HCT116 (cell line): Measurements from ENCODE around the gene GRIFIN. TPM values are rescaled to one million over a fixed set of nuclear protein-coding genes. Genes with fewer than 3 reads are reported as not detected.

Experiments
- ATAC-seq: fragments of 200-7000 bp; cut with Tn5 transposase; 2 replicates; pipeline ENCODE4 v1.9.1; 2020; ENCODE audit warnings: mild to moderate bottlenecking, moderate library complexity
- BruUV-seq: library from RNA; stranded (reverse); fragments of 400-500 nt; replicated peaks from 2 replicates; lab custom pipeline; 2021; lab: Mats Ljungman, UMichigan
- CTCF ChIA-PET: fragments of 300-600 bp; sonication (Branson Sonifier 250); formaldehyde crosslinking; loops from one replicate; lab custom pipeline; 2021; ENCODE audit warnings: antibody characterized with exemption; lab: Charles Lee
- POLR2A ChIA-PET: fragments of 300-600, 350-600 bp; sonication (Branson Sonifier 250); formaldehyde crosslinking; loops from one replicate; lab custom pipeline; 2021; ENCODE audit warnings: antibody characterized with exemption; lab: Charles Lee
- RAD21 ChIA-PET, 2 experiments: fragments of 300-600 bp; sonication (Branson Sonifier 250); formaldehyde crosslinking; loops; one replicate each; lab custom pipeline; 2023; ENCODE audit warnings: low total read pairs in 2 of 2; ENCODE audit not compliant: uncharacterized antibody in 2 of 2, unreplicated experiment in 2 of 2, low non-redundant PET in 1 of 2; lab: Charles Lee
- DNase-seq: peaks from one replicate; pipeline ENCODE4 v3.0.0-alpha.2; 2010; ENCODE audit warnings: low read depth, low spot score
- H2AFZ ChIP-seq: fragments of 200-600 bp; shearing (Covaris generic), sonication (generic); 2 replicates; pipeline ENCODE4 v1.6.1; 2017; ENCODE audit warnings: low read depth, mixed run types, mixed read lengths, antibody characterized with exemption, low read length; ENCODE audit not compliant: poor library complexity, severe bottlenecking
- H3K27ac ChIP-seq: 2 replicates; pipeline ENCODE4 v1.5.1; 2012; ENCODE audit warnings: low read depth, low read length
- H3K27me3 ChIP-seq: fragments of 200-600 bp; sonication (generic); 2 replicates; pipeline ENCODE4 v1.6.1; 2016; ENCODE audit warnings: mixed run types, low read length, mixed read lengths; ENCODE audit not compliant: insufficient read depth
- H3K36me3 ChIP-seq, 2 experiments: fragments of 200-500 bp in 1 of 2; fragments of 200-600 bp in 1 of 2; sonication (Bioruptor generic) in 1 of 2; sonication (generic) in 1 of 2; 2 replicates each; pipeline versions ENCODE4 v1.5.1 to v1.6.1; 2014 to 2016; ENCODE audit warnings: low read length in 2 of 2, inconsistent platforms in 1 of 2, mixed read lengths in 1 of 2, mixed run types in 1 of 2; ENCODE audit not compliant: insufficient read depth in 2 of 2, control insufficient read depth in 1 of 2
- H3K4me1 ChIP-seq, 2 experiments: fragments of 200-600 bp in 1 of 2; sonication (generic) in 1 of 2; 2 replicates each; pipeline versions ENCODE4 v1.5.1 to v1.6.1; 2012 to 2017; ENCODE audit warnings: low read length in 2 of 2, inconsistent platforms in 1 of 2, mild to moderate bottlenecking in 1 of 2, mixed read lengths in 1 of 2, mixed run types in 1 of 2, moderate library complexity in 1 of 2; ENCODE audit not compliant: insufficient read depth in 2 of 2, control insufficient read depth in 1 of 2
- H3K4me2 ChIP-seq: fragments of 200-600 bp; sonication (generic); 2 replicates; pipeline ENCODE4 v1.6.1; 2017; ENCODE audit warnings: mixed run types, low read length, mixed read lengths
- H3K4me3 ChIP-seq, 2 experiments: fragments of 200-600 bp in 1 of 2; sonication (generic) in 1 of 2; replicated peaks in 1 of 2; 2 replicates each; pipeline ENCODE4 v1.5.1; 2011 to 2016; ENCODE audit warnings: low read length in 2 of 2, control low read depth in 1 of 2, low read depth in 1 of 2, mild to moderate bottlenecking in 1 of 2, mixed read lengths in 1 of 2, mixed run types in 1 of 2
- H3K79me2 ChIP-seq: fragments of 200-600 bp; sonication (generic); 2 replicates; pipeline ENCODE4 v1.6.1; 2017; ENCODE audit warnings: mild to moderate bottlenecking, mixed run types, low read length, moderate library complexity, mixed read lengths; ENCODE audit not compliant: insufficient read depth
- H3K9ac ChIP-seq: fragments of 200-600 bp; sonication (generic); 2 replicates; pipeline ENCODE4 v1.6.1; 2016; ENCODE audit warnings: low read length, mixed read lengths
- H3K9me2 ChIP-seq: fragments of 200-600 bp; sonication (generic), shearing (Covaris generic); 2 replicates; pipeline ENCODE4 v1.6.1; 2017; ENCODE audit warnings: mixed run types, mild to moderate bottlenecking, moderate library complexity; ENCODE audit not compliant: insufficient read depth
- H3K9me3 ChIP-seq, 2 experiments: fragments of 200-500 bp in 1 of 2; fragments of 200-600 bp in 1 of 2; sonication (Bioruptor generic) in 1 of 2; sonication (generic) in 1 of 2; 2 replicates each; pipeline ENCODE4 v1.6.1; 2014 to 2017; ENCODE audit warnings: low read length in 2 of 2, mixed read lengths in 2 of 2, inconsistent platforms in 1 of 2, low read depth in 1 of 2, mild to moderate bottlenecking in 1 of 2, mixed run types in 1 of 2, moderate library complexity in 1 of 2; ENCODE audit not compliant: control insufficient read depth in 1 of 2, insufficient read depth in 1 of 2
- H4K20me1 ChIP-seq: fragments of 200-600 bp; sonication (generic), shearing (Covaris generic); 2 replicates; pipeline ENCODE4 v1.6.1; 2017; ENCODE audit warnings: mixed run types, mild to moderate bottlenecking, moderate library complexity; ENCODE audit not compliant: insufficient read depth
- EZH2phosphoT487 ChIP-seq: fragments of 200-600 bp; IDR thresholded peaks from 2 replicates; pipeline ENCODE4 v1.6.1; 2018; ENCODE audit warnings: antibody characterized with exemption, borderline replicate concordance
- ZFX ChIP-seq: fragments of 450-650 bp; IDR thresholded peaks from 2 replicates; pipeline ENCODE4 v1.6.1; 2017
- intact Hi-C: fragments of 100-400 bp; cut with micrococcal nuclease; formaldehyde crosslinking; loops from 2 replicates; pipeline ENCODE4 v1.10.0; 2022
- total RNA-seq: library from RNA; stranded (reverse); gene quantifications from one replicate; pipeline ENCODE4 v1.2.1, GENCODE V29; 2021; ENCODE audit not compliant: unreplicated experiment
- TF ChIP-seq, protein P1 (sequence below), 3 experiments: fragments of 200-600 bp in 1 of 3; sonication (generic) in 1 of 3; IDR thresholded peaks in 2 of 3; conservative IDR thresholded peaks in 1 of 3; 2 replicates each; pipeline ENCODE4 v1.5.1; 2012 to 2017; ENCODE audit warnings: low read depth in 2 of 3, low read length in 2 of 3, antibody characterized with exemption in 1 of 3, borderline replicate concordance in 1 of 3, control low read depth in 1 of 3, mild to moderate bottlenecking in 1 of 3, mixed read lengths in 1 of 3, mixed run types in 1 of 3, moderate library complexity in 1 of 3; ENCODE audit not compliant: insufficient read depth in 1 of 3
- TF ChIP-seq, protein P2 (sequence below): IDR thresholded peaks from 2 replicates; pipeline ENCODE4 v1.6.1; 2012; ENCODE audit warnings: low read depth

Gene GRIFIN
- total RNA-seq, 1 experiment from 2014 or later = not detected

DNA sequence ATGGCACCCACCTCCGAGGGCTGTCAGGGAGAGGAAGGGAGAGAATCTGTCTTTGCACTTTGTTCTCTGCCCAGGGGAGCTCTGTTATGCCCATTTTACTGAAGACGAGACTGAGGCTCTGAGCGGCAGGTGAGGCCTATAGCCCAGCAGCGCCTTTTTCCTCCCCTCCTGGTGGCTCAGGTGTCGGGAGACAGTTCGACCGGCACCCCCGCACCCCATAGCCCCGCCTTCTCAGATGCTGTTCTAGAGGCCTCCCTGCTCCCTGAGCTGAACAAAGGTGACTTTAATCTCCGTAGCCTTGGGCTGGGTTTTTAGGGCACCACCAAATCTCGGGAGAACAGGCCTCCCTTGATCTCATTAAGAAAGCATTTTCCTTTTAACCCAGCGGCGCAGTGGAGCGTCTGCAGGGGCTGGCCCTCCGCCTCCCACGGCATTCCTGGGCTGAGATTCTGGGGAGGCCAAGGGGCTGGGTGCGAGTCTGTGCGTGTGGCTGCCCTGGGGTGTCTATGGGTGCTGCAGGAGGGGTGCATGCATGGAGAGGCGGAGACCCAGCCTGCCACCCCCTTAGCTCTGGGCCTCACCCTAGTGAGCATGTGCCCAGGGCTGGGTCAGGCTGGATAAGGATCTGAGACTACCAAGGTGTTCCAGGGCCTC lies 46.7 kb upstream of the GRIFIN start:
- ATAC-seq (peak; percentile 33), DNase-seq (peak; percentile 56)
- Histone ChIP-seq H3K36me3 (no peaks in the 10 kb centered on the region), H3K4me1 (peaks cover 54 to 80% of the 10 kb centered on the region in 2 experiments), H3K79me2 (peaks cover 13% of the 10 kb centered on the region; the same call in 1 of the 2 replicates), H3K9me3 (no peaks in the 10 kb centered on the region), H3K4me2 (peak overlapping the region; percentile 85), H3K9me2 (no peaks in the 10 kb centered on the region), H2AFZ (no peak overlapping the region), H3K27me3 (no peaks in the 10 kb centered on the region), H3K4me3 (peak overlapping the region; percentile 28 to 42), H3K9ac (peak overlapping the region; percentile 68), H4K20me1 (no peaks in the 10 kb centered on the region), H3K27ac (peak overlapping the region; percentile 98)
- CTCF ChIA-PET = interaction anchor here (1.3 kb wide), 1 partner anchor 53 kb away, joined by 3 read pairs; no protein-coding TSS in a partner anchor
- TF ChIP-seq EZH2phosphoT487 (no peak), ZFX (0 out of 2 replicates have a peak, but pooled peaks have one; percentile 30)
- RAD21 ChIA-PET = no interaction called here
- intact Hi-C loops = loop anchor here (5.0 kb wide), 1 partner anchor 34 kb away; the partner anchor contains the start of genes BRAT1 and IQCE
- no TSS peak for BruUV-seq
- POLR2A ChIA-PET = no interaction called here

DNA sequence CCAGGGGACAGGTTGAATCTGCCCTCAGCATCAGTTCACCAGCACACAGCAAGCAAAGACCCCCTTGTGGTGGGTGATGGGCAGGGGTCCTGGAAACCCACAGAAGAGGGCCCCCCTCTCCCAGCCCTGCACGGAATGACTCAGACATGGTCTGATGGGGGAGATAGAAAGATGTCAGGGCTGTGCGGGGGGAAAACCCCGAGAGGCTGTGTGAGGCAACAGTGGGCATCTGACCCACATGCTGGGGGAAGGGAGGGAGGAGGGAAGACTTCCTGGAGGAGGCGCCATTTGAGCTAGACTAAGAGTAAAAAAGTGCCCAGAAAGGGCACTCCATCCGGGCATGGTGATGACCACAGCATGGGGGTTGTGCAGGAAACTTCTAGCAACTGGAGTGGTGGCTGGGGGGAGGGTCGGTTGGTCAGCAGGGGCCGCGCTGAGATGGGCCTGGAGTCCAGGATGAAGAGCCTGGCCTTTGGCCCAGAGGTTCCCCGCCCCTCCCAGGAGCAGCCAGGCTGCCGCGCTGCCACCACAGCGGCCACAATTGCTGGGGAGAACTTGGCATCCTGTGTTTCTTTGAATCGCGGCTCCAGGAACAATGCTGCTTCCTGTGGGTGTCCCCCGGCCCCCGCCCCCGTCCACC lies 45.9 kb upstream of the GRIFIN start:
- ATAC-seq = no peak
- Histone ChIP-seq H3K36me3 (no peaks in the 10 kb centered on the region), H3K9ac (peak overlapping the region; percentile 68; the same call in 1 of the 2 replicates), H3K9me3 (no peaks in the 10 kb centered on the region), H3K4me2 (peak overlapping the region; percentile 85), H3K27ac (peak overlapping the region; percentile 98), H4K20me1 (no peaks in the 10 kb centered on the region), H3K27me3 (no peaks in the 10 kb centered on the region), H3K9me2 (no peaks in the 10 kb centered on the region), H2AFZ (no peak overlapping the region), H3K4me3 (peak overlapping the region in 1 of 2 experiments; percentile 42; a peak in 1 of 4 replicates), H3K4me1 (peaks cover 49 to 80% of the 10 kb centered on the region in 2 experiments), H3K79me2 (peaks cover 13% of the 10 kb centered on the region; the same call in 1 of the 2 replicates)
- CTCF ChIA-PET = no interaction called here
- DNase-seq = no peak
- POLR2A ChIA-PET = no interaction called here
- intact Hi-C loops = loop anchor here (5.0 kb wide), 1 partner anchor 35 kb away; the partner anchor contains the start of genes BRAT1 and IQCE
- TF ChIP-seq, protein P1, sequence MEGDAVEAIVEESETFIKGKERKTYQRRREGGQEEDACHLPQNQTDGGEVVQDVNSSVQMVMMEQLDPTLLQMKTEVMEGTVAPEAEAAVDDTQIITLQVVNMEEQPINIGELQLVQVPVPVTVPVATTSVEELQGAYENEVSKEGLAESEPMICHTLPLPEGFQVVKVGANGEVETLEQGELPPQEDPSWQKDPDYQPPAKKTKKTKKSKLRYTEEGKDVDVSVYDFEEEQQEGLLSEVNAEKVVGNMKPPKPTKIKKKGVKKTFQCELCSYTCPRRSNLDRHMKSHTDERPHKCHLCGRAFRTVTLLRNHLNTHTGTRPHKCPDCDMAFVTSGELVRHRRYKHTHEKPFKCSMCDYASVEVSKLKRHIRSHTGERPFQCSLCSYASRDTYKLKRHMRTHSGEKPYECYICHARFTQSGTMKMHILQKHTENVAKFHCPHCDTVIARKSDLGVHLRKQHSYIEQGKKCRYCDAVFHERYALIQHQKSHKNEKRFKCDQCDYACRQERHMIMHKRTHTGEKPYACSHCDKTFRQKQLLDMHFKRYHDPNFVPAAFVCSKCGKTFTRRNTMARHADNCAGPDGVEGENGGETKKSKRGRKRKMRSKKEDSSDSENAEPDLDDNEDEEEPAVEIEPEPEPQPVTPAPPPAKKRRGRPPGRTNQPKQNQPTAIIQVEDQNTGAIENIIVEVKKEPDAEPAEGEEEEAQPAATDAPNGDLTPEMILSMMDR (IDR thresholded peaks at IDR 0.05 in 2 of 3, conservative IDR thresholded peaks at IDR 0.05 in 1 of 3; ENCODE audit: borderline replicate concordance in 1 of 3, insufficient read depth in 1 of 3, low read depth in 2 of 3, low read length in 2 of 3) = peak in 1 of 3 experiments; percentile 7; a peak in 1 of 6 replicates
- TF ChIP-seq, protein P2, sequence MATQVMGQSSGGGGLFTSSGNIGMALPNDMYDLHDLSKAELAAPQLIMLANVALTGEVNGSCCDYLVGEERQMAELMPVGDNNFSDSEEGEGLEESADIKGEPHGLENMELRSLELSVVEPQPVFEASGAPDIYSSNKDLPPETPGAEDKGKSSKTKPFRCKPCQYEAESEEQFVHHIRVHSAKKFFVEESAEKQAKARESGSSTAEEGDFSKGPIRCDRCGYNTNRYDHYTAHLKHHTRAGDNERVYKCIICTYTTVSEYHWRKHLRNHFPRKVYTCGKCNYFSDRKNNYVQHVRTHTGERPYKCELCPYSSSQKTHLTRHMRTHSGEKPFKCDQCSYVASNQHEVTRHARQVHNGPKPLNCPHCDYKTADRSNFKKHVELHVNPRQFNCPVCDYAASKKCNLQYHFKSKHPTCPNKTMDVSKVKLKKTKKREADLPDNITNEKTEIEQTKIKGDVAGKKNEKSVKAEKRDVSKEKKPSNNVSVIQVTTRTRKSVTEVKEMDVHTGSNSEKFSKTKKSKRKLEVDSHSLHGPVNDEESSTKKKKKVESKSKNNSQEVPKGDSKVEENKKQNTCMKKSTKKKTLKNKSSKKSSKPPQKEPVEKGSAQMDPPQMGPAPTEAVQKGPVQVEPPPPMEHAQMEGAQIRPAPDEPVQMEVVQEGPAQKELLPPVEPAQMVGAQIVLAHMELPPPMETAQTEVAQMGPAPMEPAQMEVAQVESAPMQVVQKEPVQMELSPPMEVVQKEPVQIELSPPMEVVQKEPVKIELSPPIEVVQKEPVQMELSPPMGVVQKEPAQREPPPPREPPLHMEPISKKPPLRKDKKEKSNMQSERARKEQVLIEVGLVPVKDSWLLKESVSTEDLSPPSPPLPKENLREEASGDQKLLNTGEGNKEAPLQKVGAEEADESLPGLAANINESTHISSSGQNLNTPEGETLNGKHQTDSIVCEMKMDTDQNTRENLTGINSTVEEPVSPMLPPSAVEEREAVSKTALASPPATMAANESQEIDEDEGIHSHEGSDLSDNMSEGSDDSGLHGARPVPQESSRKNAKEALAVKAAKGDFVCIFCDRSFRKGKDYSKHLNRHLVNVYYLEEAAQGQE = no peak
- RAD21 ChIA-PET = no interaction called here
- BruUV-seq = no TSS peak
